Measurements from ENCODE around the gene RARRES2.

Gene RARRES2

GRCh38 chr7:150335108-150335773 is 6.2 kb downstream of the RARRES2 start:
- TF ChIP-seq EGR1 (IDR thresholded peaks at IDR 0.05) (no peak), USF1 (IDR thresholded peaks at IDR 0.05) (no peak), TCF12 (IDR thresholded peaks at IDR 0.05; ENCODE audit: low read depth) (no peak), RAD21 (IDR thresholded peaks at IDR 0.05; ENCODE audit: low read depth) (no peak), YY1 (IDR thresholded peaks at IDR 0.05; ENCODE audit: low read depth) (no peak), EP300 (IDR thresholded peaks at IDR 0.05; ENCODE audit: borderline replicate concordance) (no peak), CREB1 (IDR thresholded peaks at IDR 0.05; ENCODE audit: low read depth) (no peak), REST (IDR thresholded peaks at IDR 0.05; ENCODE audit: low read depth) (no peak), FOXM1 (IDR thresholded peaks at IDR 0.05; ENCODE audit: borderline replicate concordance, low read depth) (no peak), TEAD4 (IDR thresholded peaks at IDR 0.05) (no peak), TAF1 (IDR thresholded peaks at IDR 0.05; ENCODE audit: low read depth) (no peak)

GRCh38 chr7:150334108-150334507 is 7.3 kb downstream of the RARRES2 start:
- no peak for TF ChIP-seq REST (IDR thresholded peaks at IDR 0.05; ENCODE audit: low read depth)
- TF ChIP-seq TCF12 (IDR thresholded peaks at IDR 0.05; ENCODE audit: low read depth) = no peak

GRCh38 chr7:150333659-150334058 is 7.8 kb downstream of the RARRES2 start:
- TF ChIP-seq MAX (IDR thresholded peaks at IDR 0.05) = no peak
- TF ChIP-seq RAD21 (IDR thresholded peaks at IDR 0.05; ENCODE audit: low read depth) = no peak
- TF ChIP-seq CEBPB (IDR thresholded peaks at IDR 0.05) = no peak
- no peak for TF ChIP-seq NFIC (IDR thresholded peaks at IDR 0.05)
- no peak for TF ChIP-seq ZBTB7A (IDR thresholded peaks at IDR 0.05; ENCODE audit: low read depth)
- no peak for TF ChIP-seq EGR1 (IDR thresholded peaks at IDR 0.05)
- TF ChIP-seq TAF1 (IDR thresholded peaks at IDR 0.05; ENCODE audit: low read depth) = no peak
- no peak for TF ChIP-seq EP300 (IDR thresholded peaks at IDR 0.05; ENCODE audit: borderline replicate concordance)
- no peak for TF ChIP-seq USF1 (IDR thresholded peaks at IDR 0.05)
- no peak for TF ChIP-seq REST (IDR thresholded peaks at IDR 0.05; ENCODE audit: low read depth)
- no peak for TF ChIP-seq FOXM1 (IDR thresholded peaks at IDR 0.05; ENCODE audit: borderline replicate concordance, low read depth)
- no peak for TF ChIP-seq CREB1 (IDR thresholded peaks at IDR 0.05; ENCODE audit: low read depth)
- no peak for TF ChIP-seq TCF12 (IDR thresholded peaks at IDR 0.05; ENCODE audit: low read depth)
- no peak for TF ChIP-seq TEAD4 (IDR thresholded peaks at IDR 0.05)
- no peak for TF ChIP-seq YY1 (IDR thresholded peaks at IDR 0.05; ENCODE audit: low read depth)

- no peak for TF ChIP-seq TCF12 (IDR thresholded peaks at IDR 0.05; ENCODE audit: low read depth)
- no peak for TF ChIP-seq FOXM1 (IDR thresholded peaks at IDR 0.05; ENCODE audit: borderline replicate concordance, low read depth)
- no peak for TF ChIP-seq MAX (IDR thresholded peaks at IDR 0.05)
- no peak for TF ChIP-seq REST (IDR thresholded peaks at IDR 0.05; ENCODE audit: low read depth)
- no peak for TF ChIP-seq CEBPB (IDR thresholded peaks at IDR 0.05)
- TF ChIP-seq CREB1 (IDR thresholded peaks at IDR 0.05; ENCODE audit: low read depth) = no peak
- no peak for TF ChIP-seq TEAD4 (IDR thresholded peaks at IDR 0.05)
- TF ChIP-seq EGR1 (IDR thresholded peaks at IDR 0.05) = no peak
- TF ChIP-seq ZBTB7A (IDR thresholded peaks at IDR 0.05; ENCODE audit: low read depth) = no peak
- TF ChIP-seq YY1 (IDR thresholded peaks at IDR 0.05; ENCODE audit: low read depth) = no peak
- no peak for TF ChIP-seq USF1 (IDR thresholded peaks at IDR 0.05)
- TF ChIP-seq EP300 (IDR thresholded peaks at IDR 0.05; ENCODE audit: borderline replicate concordance) = no peak
- no peak for TF ChIP-seq NFIC (IDR thresholded peaks at IDR 0.05)
- no peak for TF ChIP-seq TAF1 (IDR thresholded peaks at IDR 0.05; ENCODE audit: low read depth)
- no peak for TF ChIP-seq RAD21 (IDR thresholded peaks at IDR 0.05; ENCODE audit: low read depth)
These were observed 8.4 kb downstream of the RARRES2 start for GRCh38 chr7:150332852-150333635.

All from Ishikawa (cell line).